Measurements from ENCODE around the gene ODF2.
"Not testable (repeated sequence)": the region's sequence is repeated elsewhere in the genome, so short reads cannot be mapped to it uniquely, and the experiment has no call there.

The ODF2 gene

GRCh38 chr9:128484686-128485413 lies 29.0 kb downstream of the ODF2 start:
- DNase-seq (ENCODE audit: low spot score), result no peak

GRCh38 chr9:128485414-128485855 lies 29.6 kb downstream of the ODF2 start:
- no peak for DNase-seq (ENCODE audit: low spot score)

- no peak for DNase-seq (ENCODE audit: low spot score)
These were observed 30.4 kb downstream of the ODF2 start for GRCh38 chr9:128486201-128486600.

- DNase-seq (ENCODE audit: low spot score), result no peak
These were observed 37.6 kb downstream of the ODF2 start for GRCh38 chr9:128493424-128493823.

GRCh38 chr9:128494108-128494745 lies 38.4 kb downstream of the ODF2 start:
- DNase-seq (ENCODE audit: low spot score), result peak; percentile 19

- no peak for DNase-seq (ENCODE audit: low spot score)
These were observed 38.9 kb downstream of the ODF2 start for GRCh38 chr9:128494746-128495129.

GRCh38 chr9:128495296-128495695 lies 39.5 kb downstream of the ODF2 start:
- DNase-seq (ENCODE audit: low spot score), result no peak

- no peak for DNase-seq (ENCODE audit: low spot score)
These were observed 40.1 kb downstream of the ODF2 start for GRCh38 chr9:128495804-128496417.

- peak; percentile 69 for DNase-seq (ENCODE audit: low spot score)
These were observed 42.2 kb downstream of the ODF2 start for GRCh38 chr9:128497824-128498610.

- DNase-seq (ENCODE audit: low spot score), result no peak
These were observed 43.1 kb downstream of the ODF2 start for GRCh38 chr9:128498911-128499310.

- DNase-seq (ENCODE audit: low spot score), result no peak
These were observed 44.1 kb downstream of the ODF2 start for GRCh38 chr9:128499920-128500319.

GRCh38 chr9:128503415-128503825 lies 47.6 kb downstream of the ODF2 start:
- DNase-seq (ENCODE audit: low spot score), result not testable (repeated sequence)

GRCh38 chr9:128503870-128504269 lies 48.1 kb downstream of the ODF2 start:
- DNase-seq (ENCODE audit: low spot score), result no peak

GRCh38 chr9:128504485-128505413 lies 48.9 kb downstream of the ODF2 start, which contains the start of gene GLE1:
Gene GLE1 (plus strand): TSS chr9:128504719. CDS start chr9:128504806, 87 bp downstream.
- peak; percentile 93 for DNase-seq (ENCODE audit: low spot score)

GRCh38 chr9:128505414-128505765 lies 49.6 kb downstream of the ODF2 start:
- DNase-seq (ENCODE audit: low spot score), result no peak

- not testable (repeated sequence) for DNase-seq (ENCODE audit: low spot score)
These were observed 50.1 kb downstream of the ODF2 start for GRCh38 chr9:128505906-128506305.

GRCh38 chr9:128512820-128513219 lies 57.0 kb downstream of the ODF2 start:
- no peak for DNase-seq (ENCODE audit: low spot score)

- DNase-seq (ENCODE audit: low spot score), result no peak
These were observed 66.2 kb downstream of the ODF2 start for GRCh38 chr9:128521956-128522355.

- peak; percentile 21 for DNase-seq (ENCODE audit: low spot score)
These were observed 67.6 kb downstream of the ODF2 start for GRCh38 chr9:128523199-128523925.

GRCh38 chr9:128526720-128527119 lies 70.9 kb downstream of the ODF2 start:
- no peak for DNase-seq (ENCODE audit: low spot score)

All from putamen (tissue), 1 donor.